Activated CD8-positive, alpha-beta memory T cell treated with anti-CD3 and anti-CD28 coated beads for 4 hours (primary cell): Measurements from ENCODE around the gene CFAP57.
"Not testable (repeated sequence)": the region's sequence is repeated elsewhere in the genome, so short reads cannot be mapped to it uniquely, and the experiment has no call there.

Experiments
- DNase-seq, 2 donors: peaks; one replicate each; pipeline ENCODE4 v3.0.0-alpha.2; 2020; ENCODE audit warnings: low read depth in 2 of 2

The CFAP57 gene

DNA sequence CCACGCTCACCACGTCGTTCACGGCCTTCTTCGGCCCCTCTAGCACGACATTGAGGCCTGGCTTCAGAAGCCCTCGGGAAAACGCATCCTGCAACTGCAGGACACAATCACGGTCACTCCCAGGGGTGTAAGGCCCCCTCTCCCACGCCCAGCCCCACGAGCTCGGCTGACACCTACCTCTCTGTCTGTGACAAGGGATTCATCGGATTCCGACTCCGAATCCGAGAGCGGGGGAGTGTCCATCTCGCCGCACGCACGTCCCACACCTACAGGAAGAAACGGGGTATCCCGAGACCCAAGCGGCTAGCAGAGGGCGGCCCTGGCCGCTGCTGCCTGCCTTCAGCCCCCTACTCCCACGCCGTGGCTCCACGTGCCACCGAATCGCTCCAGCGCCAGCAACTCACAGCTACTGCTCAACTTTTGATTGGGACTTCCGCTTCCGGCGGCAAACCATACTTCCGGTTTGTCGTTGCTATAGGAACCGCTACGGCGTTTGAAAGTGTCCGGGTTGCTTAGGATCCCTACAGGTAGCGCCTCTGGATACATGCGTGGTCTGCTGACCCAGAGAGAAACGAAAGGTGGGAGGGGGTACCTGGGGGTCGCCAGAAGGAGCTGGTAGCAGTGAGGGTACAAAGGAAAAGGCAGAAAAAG is at the start of gene CFAP57, which contains the start of gene EBNA1BP2:
CFAP57 (plus strand) TSS at position 455 of the 651 bp plus-strand sequence. CDS start 424 bp downstream, outside the sequence.
EBNA1BP2 (minus strand) TSS at position 415 of the 651 bp plus-strand sequence; CDS start at position 243, 172 bp downstream.
- DNase-seq, result peak; percentile 84 to 89

DNA sequence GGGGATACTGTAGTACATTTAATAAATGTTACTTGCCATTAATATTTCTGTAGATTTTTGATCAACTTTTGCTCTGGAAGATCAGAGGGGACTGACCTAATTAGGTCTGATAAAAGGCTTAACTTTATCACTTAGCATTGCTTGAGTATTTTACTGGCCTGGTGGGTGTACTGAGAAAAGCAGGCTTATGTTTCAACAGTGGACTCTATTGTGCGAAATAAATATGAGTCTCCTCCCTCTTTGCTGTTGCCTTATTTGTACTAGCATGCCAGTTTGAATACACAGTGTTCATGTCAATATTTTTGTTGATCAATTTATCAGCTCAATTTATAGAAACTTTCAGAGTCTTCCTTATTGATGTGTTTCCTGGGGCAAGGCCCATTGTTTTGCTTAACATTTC is 49.1 kb upstream of the CFAP57 start:
- no peak for DNase-seq

DNA sequence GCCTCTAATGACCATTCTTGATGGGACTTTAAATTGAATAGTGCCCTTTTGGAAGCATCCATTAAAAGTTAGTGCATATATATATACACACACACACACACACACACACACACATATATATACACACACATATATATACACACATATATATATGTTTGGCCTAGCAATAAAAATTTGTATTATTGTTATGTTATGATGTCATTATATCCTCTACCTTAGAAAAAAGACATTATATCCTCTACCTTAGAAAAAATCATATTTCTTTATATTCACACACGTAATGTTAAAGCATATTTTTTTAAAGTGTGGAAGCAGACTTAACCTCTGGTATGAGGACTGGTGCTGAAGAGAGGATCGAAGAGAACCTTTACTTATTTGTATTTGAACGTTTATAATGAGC is 43.3 kb upstream of the CFAP57 start:
- DNase-seq, result no peak

DNA sequence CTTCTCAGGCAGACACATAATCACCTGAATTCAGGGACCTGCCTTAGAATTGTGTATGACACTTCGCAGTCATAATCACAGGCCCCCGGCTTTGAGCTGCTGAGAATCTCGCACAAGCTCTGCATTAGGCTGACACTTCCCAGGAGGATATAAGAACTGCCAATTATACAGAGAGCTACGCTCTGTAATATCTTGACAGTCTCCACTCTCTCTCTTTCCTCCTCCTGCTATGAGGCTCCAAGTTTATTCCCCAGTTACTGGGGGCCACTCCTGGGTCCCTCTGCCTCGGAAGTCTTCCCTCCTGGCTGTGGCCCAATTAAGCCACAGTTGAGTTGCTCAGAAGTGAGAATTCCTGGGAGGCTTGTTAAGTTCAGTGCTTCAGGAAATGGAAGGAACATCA is 42.7 kb upstream of the CFAP57 start:
- no peak for DNase-seq

DNA sequence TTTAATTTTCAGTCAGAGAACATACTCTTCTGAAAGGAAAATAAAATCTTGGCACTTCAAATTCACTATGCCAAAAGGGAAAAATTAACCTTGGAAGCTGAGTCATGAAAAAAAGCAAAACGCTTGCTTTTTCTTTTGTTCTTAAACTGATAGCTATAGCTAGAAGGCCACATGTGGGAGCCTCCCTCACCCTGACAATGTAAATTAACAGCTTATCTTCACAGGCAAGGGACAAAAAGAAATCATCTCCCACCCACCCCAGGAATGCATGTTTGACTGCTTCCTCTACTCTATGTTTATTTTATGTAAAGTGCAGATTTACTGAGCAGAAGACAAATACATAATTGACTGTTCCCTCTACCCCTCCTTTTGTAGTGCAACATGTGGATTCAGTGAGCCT is 38.1 kb upstream of the CFAP57 start:
- no peak for DNase-seq

DNA sequence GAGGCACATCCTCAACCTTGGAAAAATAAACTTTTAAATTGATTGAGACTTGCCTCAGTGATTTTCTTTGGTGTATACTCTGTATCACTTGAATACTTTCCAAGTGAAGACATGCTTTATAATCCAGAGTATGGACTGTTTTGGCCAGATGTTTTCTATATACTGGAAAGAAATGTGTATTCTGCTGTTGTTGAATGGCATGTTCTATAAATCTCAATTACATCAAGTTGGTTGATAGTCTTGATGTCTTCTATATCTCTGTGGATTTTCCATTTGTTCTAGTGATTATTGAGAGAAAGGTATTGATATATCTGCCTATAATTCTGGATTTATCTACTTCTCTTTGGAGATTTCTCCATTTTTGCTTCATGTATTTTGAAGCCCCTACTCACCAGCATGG is 37.5 kb upstream of the CFAP57 start:
- DNase-seq, result no peak

DNA sequence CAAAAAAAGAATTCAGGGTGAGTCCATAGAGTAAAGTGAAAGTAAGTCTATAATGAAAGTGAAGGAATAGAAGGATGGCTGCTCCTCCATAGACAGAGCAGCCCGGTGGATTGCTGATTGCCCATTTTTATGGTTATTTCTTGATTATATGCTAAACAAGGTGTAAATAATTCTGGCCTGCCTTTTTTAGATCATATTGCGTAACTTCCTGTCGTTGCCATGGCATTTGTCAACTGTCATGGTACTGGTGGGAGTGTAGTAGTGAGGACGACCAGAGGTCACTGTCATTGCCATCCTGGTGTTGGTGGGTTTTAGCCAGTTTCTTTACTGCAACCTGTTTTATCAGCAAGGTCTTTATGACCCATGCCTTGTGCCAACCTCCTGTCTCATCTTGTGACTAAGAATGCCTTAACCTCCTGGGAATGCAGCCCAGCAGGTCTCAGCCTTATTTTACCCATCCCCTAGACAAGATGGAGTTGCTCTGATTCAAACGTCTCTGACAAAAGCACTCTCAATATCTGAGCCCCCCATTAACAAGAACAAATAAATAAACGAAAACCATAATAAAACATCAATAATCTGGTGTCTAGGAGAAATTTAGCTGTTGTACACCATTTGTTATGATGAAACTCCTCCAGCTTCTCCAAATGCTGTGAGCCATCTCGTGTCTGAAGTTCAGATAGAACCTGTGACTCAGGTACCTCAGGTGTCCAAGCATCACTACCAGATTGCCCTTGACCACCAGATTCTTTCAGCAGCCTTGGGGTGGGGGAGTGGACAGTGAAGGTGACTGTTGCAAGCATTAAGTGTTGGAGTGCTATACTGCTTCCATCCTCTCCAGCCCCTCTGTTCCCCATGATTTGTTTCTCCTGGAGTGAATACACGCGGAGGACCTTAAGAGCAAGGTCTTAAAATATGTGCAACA is 36.0 kb upstream of the CFAP57 start:
- no peak for DNase-seq

DNA sequence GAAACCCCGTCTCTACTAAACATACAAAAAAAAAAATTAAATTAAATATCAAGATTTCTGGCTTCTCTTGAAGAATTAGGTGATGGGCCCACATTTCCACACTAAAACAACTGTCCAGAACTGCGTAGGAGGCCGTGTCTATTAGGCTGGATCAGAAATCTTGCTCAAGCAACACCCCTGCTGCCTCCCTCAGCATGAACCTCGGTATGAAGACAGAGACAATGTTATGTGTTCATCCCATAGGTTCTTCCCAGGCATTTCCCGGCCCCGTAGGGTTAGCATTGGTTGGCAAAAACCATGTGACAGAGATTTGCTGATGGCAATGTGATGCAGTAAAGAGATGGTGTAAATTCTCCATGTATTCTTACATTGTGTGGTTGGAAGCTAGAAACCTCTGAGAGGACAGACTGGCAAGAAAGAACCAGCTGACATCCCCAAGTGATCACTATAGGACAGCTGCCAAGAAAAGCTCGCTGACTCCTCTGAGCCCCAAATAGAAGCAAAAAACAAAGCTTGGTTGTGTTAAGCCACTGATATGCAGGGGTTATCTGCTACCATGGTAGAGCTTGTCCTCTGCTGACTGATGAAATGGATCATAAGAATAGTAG is 34.6 kb upstream of the CFAP57 start:
- no peak for DNase-seq

DNA sequence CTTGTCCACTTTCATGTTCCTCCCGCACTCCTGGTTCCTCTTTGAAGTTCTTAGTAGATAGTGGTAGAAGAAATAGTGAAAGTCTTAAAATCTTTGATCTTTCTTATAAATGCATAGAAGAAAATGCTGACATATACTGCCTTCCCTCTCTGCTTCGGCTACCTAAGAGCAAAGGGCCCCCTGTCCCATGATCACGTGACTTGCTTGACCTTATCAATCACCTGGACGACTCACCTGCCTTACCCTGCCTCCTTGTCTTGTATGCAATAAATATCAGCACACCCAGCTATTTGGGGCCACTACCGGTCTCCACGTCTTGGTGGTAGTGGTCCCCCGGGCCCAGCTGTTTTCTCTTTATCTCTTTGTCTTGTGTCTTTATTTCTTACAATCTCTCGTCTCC is 32.8 kb upstream of the CFAP57 start:
- DNase-seq, result not testable (repeated sequence)

DNA sequence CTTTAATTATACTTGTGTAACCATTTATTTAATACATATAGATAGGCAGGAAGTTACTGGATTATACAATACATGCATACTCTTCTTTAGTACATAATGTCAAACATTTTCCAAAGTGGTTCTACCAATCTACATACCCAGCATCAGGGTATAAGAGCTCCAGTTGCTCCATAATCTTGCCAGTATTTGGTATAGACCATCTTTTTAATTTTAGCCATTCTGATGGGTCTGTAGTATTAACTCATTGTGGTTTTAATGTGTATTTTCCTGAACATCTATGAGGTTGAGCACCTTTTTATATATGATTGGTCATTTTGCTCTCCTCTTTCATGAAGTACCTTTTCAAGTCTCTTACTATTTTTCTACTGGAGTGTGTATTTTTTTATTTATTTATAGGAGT is 32.1 kb upstream of the CFAP57 start:
- no peak for DNase-seq

DNA sequence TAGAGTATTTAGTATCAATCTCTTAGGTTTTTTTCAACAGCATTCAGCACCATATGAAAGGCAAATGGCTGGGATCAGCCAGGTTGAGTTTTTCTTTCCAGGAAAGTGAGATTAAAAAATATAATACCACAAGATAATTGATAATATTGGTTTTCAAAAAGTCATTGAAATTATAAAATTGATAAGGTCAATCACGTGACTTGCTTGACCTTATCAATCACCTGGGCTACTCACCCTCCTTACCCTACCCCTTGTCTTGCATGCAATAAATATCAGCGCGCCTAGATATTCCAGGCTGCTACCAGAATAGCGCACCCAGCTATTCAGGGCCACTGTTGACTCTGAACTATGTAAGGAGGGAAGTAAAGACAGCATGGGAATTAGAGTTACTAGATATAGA is 31.5 kb upstream of the CFAP57 start:
- no peak for DNase-seq

DNA sequence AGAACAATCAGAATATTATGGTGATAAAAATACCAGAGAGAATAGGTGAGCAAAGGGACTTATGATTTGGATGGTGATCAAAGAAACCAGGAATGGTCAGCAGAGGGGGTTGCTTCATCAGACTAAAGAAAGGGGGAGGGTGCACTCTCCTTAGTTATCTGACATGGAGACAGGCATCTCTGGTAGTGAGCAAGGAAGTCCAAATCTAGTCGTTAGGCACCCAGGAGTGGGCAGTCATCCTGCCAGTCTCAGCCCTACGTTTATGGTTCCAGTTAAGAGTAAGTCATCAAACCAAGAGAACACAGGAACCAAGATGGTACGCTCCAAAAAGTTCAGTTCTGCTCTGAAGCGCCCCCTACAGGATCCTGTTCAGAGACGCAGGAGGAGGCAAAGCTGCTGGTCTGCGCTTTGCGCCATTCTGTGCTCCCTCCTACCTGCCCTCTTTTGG is 28.7 kb upstream of the CFAP57 start:
- DNase-seq, result no peak

DNA sequence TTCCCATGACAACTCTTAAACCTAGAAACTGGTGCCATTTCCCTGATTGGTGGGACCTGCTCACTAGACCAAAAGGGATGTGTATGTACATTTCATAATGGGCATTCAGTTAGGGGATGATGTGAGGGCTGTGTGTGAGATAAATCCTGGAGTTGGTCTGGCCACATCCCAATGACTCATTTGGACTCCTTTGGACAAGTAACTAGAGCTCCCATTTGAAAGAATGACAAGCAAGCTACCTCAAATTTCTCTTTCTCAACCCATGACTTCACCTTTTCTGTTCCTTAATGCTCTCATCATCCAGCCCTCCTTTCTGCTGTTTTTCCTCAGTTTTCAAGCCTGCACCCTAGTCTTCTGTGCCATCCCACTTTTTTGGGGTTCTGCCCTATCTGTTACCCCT is 27.9 kb upstream of the CFAP57 start:
- DNase-seq, result no peak

DNA sequence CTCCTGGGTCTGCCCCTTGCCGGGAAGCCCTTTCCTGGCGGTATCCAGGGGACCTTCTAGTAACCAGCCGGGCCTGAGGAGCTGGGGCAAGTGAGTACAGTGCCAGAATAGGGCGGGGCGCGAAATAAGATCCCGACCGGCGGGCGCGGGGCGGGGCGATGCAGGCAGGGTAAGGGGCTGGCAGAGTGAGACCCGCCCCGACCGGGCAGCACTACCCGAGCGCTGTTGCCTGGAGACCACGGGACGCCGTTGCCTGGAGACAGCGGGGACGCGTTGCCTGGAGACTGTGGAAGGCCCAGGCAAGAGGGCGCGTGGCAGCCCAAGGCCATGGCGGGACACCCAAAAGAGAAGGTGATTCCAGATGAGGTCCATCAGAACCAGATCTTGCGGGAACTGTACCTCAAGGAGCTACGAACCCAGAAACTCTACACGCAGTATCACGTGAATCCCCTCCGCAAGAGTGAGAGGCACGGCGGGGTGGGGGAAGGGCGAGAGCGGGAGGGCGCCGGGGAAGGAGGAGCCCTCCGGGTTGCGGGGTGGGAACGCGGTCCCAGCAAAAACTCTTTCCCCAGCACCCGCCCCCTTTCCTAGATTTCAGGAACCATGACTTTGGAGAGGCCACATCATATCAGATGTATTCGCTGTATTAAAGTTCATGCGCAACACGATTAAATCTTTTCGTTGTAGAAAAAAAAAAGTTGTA is 24.4 kb upstream of the CFAP57 start:
- no peak for DNase-seq

DNA sequence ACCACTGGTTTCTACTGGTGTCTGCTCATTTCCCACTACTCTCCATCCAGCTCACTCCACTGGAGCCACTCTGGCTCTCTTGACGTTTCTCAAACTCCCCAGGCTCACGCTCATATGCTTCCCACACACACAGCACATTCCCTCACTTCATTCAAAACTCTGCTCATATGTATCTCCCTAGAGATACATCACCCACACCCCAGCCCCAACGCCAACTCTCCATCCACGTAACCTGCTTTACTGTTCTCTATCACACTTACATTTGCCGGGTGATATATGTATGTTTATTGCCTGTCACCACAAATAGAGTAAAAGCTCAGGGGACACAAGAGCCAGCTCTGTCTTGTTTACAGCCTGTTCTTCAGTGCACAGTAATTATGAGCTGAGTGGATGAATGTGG is 22.2 kb upstream of the CFAP57 start:
- no peak for DNase-seq

DNA sequence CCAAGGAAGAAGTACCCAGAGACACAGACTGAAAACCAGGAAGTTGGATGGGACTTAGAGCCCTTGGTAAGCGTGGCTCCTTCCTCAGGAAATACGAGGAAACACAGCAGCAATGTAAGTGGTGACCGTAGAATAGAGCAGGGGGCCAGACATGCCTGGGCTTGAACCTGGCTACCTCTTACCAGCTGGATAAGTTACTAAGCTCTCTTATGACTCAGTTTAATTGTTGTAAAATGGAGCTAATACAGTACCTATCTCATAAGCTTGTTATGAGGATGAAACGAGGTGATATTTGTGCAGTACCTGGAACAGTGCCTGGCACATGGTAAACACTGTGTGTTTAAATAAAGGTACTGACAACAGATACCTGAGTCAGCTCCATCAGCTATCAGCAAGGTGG is 19.3 kb upstream of the CFAP57 start:
- DNase-seq, result no peak

DNA sequence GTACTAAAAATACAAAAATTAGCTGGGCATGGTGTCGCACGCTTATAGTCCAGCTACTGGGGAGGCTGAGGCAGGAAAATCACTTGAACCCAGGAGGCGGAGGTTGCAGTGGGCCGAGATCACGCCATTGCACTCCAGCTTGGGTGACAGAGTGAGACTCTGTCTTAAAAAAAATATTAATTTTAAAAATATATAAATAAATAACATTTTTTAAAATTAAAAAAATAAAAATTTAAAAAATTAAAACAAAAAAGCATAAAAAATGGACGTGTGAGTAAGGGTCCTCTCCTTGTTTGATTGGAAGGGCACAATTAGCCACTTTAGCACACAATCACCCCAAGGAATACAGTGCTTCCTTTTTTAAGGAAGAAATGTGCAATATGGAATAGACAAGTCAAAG is 18.7 kb upstream of the CFAP57 start:
- no peak for DNase-seq

DNA sequence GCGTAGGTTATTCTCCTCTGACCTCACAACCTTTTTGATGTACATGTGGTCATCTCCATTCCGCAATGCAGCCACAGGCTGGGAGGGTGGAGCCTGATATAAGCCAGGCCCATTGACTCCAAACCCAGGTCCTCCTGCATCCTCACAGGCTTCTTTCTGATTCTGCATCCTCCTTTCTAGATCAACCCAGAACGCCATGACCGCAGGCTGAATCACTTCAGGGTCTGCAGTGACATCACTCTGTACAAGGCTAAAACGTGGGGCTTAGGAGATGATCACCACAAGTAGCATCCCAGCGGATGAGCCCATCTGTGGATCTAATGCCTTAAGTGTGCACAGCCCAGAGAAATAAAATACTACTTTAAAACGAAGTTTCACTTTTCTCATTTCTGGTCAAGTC is 16.1 kb upstream of the CFAP57 start:
- no peak for DNase-seq

DNA sequence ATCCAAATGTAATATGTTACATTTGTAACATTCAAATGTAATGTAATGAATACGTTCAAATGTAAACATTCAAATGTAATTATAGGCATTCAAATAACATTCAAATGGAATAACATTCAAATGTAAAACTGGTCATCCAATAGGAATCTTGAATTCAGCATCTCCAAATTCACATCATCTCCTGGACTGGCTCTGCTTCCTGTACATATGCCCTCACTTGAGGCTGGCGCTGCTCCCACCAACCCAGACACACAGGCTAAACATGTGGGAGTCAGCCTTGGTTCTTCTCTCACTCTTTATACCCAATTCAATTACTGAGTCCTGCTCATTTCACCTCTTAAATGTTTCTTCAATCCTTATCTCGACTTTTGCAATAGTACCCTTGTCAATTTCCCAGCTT is 7.0 kb upstream of the CFAP57 start:
- DNase-seq, result no peak

DNA sequence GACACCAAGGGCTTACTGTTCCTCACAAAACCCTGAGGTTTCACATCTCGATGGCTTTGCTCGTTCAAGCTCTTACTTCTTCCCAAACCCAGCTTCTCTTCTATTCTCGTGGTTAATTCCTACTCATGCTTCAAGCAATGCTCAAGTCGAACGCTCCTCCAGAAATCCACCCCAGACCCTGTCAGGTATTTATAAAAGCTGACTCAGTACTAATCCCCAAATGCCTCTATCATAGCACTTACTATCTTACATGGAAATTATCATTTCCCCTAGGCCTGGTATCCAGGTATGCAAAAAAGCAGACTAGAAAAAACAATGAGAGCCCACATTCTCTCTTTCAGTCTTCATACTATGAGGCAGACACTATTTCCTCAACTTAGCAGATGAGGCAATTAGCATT is 6.4 kb upstream of the CFAP57 start:
- DNase-seq, result no peak

DNA sequence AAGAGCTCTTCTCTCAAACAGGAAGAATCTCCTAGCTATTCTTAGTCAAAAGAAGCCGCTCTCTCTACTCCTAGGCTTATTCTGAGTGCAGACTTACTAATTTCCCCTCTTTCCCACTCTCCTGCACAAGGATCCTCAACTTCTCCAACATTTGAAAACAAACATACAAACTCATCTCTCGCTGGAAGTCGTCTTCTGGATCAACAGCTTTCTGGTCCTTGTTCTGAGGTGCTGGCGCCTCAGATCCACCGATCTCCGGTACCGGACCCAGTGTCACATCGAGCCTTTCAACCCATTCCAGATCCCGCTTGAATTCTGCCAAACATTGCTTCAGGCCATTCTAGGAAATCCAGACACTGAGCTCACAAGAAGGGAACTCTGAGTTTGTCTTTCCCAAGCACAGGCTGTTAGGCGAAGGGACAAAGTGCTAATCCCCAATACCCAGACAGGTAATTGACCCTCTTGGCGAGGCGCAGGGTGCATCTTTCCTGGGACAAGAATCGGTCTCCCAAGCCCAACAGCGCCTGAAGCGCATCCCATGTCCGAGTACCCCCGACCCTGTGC is 736 bp upstream of the CFAP57 start:
- DNase-seq, result no peak

DNA sequence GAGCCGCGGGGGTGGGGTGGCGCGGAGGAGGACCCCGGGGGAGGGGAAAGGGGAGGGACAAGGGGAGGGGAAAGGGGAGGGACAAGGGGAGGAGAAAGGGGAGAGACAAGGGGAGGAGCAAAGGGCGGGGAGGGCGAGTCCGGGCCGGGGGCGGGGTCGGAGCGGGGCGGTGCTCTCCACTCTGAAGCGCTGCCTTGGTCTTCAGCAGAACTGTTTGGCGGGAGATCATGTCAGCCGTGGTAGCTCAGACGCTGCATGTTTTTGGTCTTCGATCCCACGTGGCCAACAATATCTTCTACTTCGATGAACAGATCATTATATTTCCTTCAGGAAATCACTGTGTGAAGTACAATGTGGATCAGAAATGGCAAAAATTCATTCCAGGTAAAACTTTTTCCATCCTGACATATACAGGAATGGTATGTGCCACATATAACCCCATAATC is 420 bp downstream of the CFAP57 start:
- DNase-seq, result peak; percentile 70 to 78
